NCI-H1105 (cell line): ENCODE measurements around the gene VARS1.
"Not testable (repeated sequence)": the region's sequence is repeated elsewhere in the genome, so short reads cannot be mapped to it uniquely, and the experiment has no call there.

Experiments used
- DNase-seq: peaks from one replicate; lab custom pipeline; 2025; lab: John Stamatoyannopoulos, UW

VARS1 gene

DNA sequence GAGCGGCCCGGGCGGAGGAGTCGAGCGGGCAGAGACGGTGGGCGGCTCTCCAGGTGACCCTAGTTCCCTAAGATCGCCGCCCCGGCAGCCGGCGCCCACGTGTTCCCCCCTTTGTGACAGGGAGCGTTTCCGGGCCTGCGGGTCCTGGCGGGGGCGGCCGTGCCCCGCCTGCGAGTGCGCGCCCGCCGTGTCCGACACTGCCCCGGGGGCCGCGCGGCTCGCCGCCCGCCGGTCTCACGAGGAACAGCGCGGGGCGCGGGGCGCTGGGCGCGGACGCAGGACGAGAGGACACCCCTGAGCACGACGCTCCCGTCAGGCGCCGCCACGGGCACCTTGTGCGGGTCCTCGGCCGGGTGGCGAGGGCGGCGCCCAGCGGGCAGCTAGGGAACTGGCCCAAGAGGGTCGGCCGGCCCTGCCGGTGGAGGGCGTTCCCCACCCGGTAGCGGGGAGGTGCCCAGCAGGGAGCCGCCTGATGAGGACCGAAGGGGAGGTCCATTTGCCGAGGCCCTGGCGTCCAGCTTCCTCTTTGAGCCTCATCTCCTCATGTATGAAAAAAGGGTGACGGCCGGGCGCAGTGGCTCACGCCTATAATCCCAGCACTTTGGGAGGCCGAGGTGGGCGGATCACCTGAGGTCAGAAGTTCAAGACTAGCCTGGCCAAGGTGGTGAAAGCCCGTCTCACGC is at the start of gene VARS1:
TSS of gene VARS1 (minus strand) at position 137 of the 683 bp plus-strand sequence. CDS start 535 bp downstream, outside the sequence.
- peak; percentile 81 for DNase-seq

DNA sequence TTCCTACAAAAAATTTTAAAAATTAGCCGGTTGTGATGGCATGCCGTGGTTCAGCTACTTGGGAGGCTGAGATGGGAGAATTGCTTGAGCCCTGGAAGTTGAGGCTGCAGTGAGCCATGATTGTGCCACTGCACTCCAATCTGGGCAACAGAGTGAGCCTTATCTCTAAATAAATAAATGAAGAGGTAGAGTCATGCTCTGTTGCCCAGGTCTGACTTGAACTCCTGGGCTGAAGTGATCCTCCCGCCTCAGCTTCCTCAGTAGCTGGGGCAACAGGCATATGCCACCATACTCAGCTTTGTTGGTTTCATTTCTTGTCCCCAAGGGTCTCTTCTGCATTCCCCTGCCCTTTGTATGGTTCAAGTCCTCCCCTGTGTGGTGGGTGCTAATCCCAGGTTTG is 49.0 kb upstream of the VARS1 start:
- DNase-seq, result no peak

- no peak for DNase-seq
Observed at GRCh38 chr6:31842053-31842452, 46.5 kb upstream of the VARS1 start.

DNA sequence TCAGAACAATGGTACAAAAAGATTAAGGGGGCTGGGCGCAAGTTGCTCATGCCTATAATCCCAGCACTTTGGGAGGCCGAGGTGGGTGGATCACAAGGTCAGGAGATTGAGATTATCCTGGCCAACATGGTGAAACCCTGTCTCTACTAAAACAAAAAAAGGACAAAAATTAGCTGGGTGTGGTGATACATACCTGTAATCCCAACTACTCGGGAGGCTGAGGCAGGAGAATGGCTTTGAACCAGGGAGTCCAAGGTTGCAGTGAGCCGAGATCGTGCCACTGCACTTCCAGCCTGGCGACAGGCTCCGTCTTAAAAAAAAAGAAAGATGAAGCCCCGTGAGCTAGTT is 44.2 kb upstream of the VARS1 start:
- not testable (repeated sequence) for DNase-seq

DNA sequence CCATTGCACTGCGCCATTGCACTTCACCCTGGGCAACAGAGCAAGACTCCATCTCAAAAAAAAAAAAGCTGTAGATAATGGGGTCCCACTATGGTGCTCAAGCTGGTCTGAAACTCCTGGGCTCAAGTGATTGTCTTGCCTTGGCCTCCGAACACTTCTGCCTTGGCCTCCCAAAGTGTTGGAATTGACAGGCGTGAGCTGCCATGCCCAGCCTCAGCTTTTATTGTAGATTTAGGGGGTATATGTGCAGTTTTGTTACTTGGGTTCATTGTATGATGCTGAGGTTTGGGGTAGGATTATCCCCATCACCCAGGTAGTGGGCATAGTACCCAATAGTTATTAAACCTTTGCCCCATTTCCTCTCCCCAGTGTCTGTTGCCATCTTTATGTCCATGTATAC is 43.4 kb upstream of the VARS1 start:
- no peak for DNase-seq

DNA sequence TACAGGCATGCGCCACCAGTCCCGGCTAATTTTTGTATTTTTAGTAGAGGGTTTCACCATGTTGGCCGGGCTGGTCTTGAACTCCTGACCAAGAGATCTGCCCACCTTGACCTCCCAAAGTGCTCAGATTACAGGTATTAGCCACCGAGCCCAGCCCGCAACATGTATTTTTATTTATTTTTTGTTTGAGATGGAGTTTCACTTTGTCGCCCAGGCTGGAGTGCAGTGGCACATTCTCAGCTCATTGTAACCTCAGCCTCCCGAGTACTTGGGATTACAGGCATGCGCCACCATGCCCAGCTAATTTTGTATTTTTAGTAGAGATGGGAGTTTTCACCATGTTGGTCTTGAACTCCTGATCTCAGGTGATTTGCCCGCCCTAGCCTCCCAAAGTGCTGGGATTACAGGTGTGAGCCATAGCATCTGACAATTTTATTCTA is 42.6 kb upstream of the VARS1 start:
- not testable (repeated sequence) for DNase-seq

- no peak for DNase-seq
Observed at GRCh38 chr6:31837369-31838113, 42.0 kb upstream of the VARS1 start.

GRCh38 chr6:31836474-31837368 is 41.2 kb upstream of the VARS1 start:
- no peak for DNase-seq

GRCh38 chr6:31836047-31836473 is 40.5 kb upstream of the VARS1 start:
- DNase-seq, result no peak

- peak; percentile 87 for DNase-seq
Observed at GRCh38 chr6:31834367-31835250, 39.1 kb upstream of the VARS1 start.

GRCh38 chr6:31831350-31832215 is 36.0 kb upstream of the VARS1 start:
- DNase-seq, result no peak

- DNase-seq, result no peak
Observed at GRCh38 chr6:31830886-31831335, 35.4 kb upstream of the VARS1 start.

- peak; percentile 37 for DNase-seq
Observed at GRCh38 chr6:31829633-31830283, 34.2 kb upstream of the VARS1 start.

DNA sequence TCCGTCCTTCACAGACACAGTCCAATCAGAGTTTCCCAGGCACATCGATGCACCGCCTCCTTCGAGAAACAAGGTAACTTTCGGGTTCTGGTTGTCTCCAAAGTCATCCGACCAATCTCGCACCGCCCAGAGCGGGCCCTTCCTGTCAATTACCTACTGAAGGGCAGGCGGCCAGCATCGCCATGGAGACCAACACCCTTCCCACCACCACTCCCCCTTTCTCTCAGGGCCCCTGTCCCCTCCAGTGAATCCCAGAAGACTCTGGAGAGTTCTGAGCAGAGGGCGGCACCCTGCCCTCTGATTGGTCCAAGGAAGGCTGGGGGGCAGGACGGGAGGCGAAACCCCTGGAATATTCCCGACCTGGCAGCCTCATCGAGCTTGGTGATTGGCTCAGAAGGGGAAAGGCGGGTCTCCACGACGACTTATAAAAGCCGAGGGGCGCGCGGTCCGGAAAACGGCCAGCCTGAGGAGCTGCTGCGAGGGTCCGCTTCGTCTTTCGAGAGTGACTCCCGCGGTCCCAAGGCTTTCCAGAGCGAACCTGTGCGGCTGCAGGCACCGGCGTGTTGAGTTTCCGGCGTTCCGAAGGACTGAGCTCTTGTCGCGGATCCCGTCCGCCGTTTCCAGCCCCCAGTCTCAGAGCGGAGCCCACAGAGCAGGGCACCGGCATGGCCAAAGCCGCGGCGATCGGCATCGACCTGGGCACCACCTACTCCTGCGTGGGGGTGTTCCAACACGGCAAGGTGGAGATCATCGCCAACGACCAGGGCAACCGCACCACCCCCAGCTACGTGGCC is 31.9 kb upstream of the VARS1 start, which contains the start of gene HSPA1B:
TSS of gene HSPA1B (plus strand) at position 453 of the 794 bp plus-strand sequence. CDS start at position 666, 213 bp downstream.
- peak; percentile 100 for DNase-seq

- DNase-seq, result peak; percentile 54
Observed at GRCh38 chr6:31826793-31827285, 31.3 kb upstream of the VARS1 start.

- no peak for DNase-seq
Observed at GRCh38 chr6:31825553-31825952, 30.0 kb upstream of the VARS1 start.

DNA sequence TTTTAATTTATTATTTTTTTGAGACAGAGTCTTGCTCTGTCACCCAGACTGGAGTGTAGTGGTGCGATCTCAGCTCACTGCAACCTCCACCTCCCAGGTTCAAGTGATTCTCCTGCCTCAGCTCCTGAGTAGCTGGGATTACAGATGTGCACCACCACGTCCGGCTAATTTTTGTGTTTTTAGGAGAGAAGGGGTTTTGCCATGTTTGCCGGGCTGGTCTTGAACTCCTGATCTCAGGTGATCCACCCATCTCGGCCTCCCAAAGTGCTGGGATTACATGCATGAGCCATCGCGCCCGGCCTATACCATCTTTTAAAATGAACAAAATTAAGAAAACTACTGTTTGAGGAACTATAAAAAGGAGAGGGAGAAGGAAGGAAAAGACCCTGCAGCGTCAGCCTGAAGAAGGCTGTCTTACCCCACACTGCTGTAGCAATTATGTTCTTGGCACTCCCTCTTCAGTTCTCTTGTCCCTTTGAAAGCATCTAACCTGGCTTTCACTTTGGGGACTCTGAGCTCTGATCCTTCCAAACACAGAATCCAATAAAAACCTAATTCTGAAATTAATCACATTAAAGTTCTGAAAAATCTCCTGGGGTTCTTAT is 28.1 kb upstream of the VARS1 start:
- DNase-seq, result not testable (repeated sequence)
